Measurements from ENCODE around the gene PEX12. TPM values are rescaled to one million over a fixed set of nuclear protein-coding genes. Genes with fewer than 3 reads are reported as not detected.
"Not testable (repeated sequence)": the region's sequence is repeated elsewhere in the genome, so short reads cannot be mapped to it uniquely, and the experiment has no call there.

PEX12 gene
- total RNA-seq, 1 donor from 2014 or later: 3.9 TPM

GRCh38 chr17:35614810-35615209, 36.4 kb upstream of the PEX12 start:
- Mint-ChIP-seq H3K27me3 (ENCODE audit: low read depth, unreplicated experiment) (no peaks in the 10 kb centered on the region), H3K27ac (ENCODE audit: unreplicated experiment) (no peak overlapping the region), H3K9me3 (ENCODE audit: unreplicated experiment) (no peaks in the 10 kb centered on the region), H3K36me3 (ENCODE audit: low read depth, unreplicated experiment) (peaks cover 6% of the 10 kb centered on the region), H3K4me1 (ENCODE audit: low read depth, unreplicated experiment) (no peaks in the 10 kb centered on the region), H3K4me3 (ENCODE audit: unreplicated experiment) (no peak overlapping the region)
- Histone ChIP-seq H2AFZ (ENCODE audit: low read depth, low read length) (no peak overlapping the region), H4K20me1 (ENCODE audit: insufficient read depth, low read length) (peaks cover 53% of the 10 kb centered on the region), H3K27me3 (ENCODE audit: insufficient read depth, low read length) (no peaks in the 10 kb centered on the region), H3K4me2 (ENCODE audit: low read length) (no peak overlapping the region), H3K4me3 (ENCODE audit: insufficient read depth, low read depth, low read length) (no peak overlapping the region), H3K27ac (ENCODE audit: low read depth, low read length) (no peak overlapping the region), H3K79me2 (ENCODE audit: insufficient read depth, low read length) (peaks cover 48% of the 10 kb centered on the region), H3K9ac (ENCODE audit: low read length) (no peak overlapping the region), H3K4me1 (ENCODE audit: insufficient read depth, low read length) (no peaks in the 10 kb centered on the region), H3K9me3 (ENCODE audit: insufficient read depth, low read depth, low read length) (no peaks in the 10 kb centered on the region), H3K36me3 (ENCODE audit: insufficient read depth, low read length) (peaks cover 24% of the 10 kb centered on the region)
- DNase-seq (ENCODE audit: low read depth): no peak
- TF ChIP-seq EZH2 (IDR thresholded peaks at IDR 0.05; ENCODE audit: insufficient read depth, low read length): no peak
- no peak for TF ChIP-seq CTCF (IDR thresholded peaks at IDR 0.05; ENCODE audit: insufficient read depth, low read depth, low read length)
- no peak for FAIRE-seq

- H3K27ac ChIP-seq (ENCODE audit: low read depth, low read length): no peak overlapping the region
- TF ChIP-seq CTCF (IDR thresholded peaks at IDR 0.05; ENCODE audit: insufficient read depth, low read depth, low read length): peak; percentile 76
- no peak for TF ChIP-seq EZH2 (IDR thresholded peaks at IDR 0.05; ENCODE audit: insufficient read depth, low read length)
- H3K27me3 ChIP-seq (ENCODE audit: insufficient read depth, low read length): no peaks in the 10 kb centered on the region
- Mint-ChIP-seq H3K9me3 (ENCODE audit: unreplicated experiment) (no peaks in the 10 kb centered on the region), H3K4me1 (ENCODE audit: low read depth, unreplicated experiment) (no peaks in the 10 kb centered on the region), H3K27me3 (ENCODE audit: low read depth, unreplicated experiment) (no peaks in the 10 kb centered on the region), H3K4me3 (ENCODE audit: unreplicated experiment) (no peak overlapping the region), H3K36me3 (ENCODE audit: low read depth, unreplicated experiment) (peaks cover 9% of the 10 kb centered on the region), H3K27ac (ENCODE audit: unreplicated experiment) (no peak overlapping the region)
- H3K4me2 ChIP-seq (ENCODE audit: low read length): no peak overlapping the region
- peaks cover 46% of the 10 kb centered on the region for H3K79me2 ChIP-seq (ENCODE audit: insufficient read depth, low read length)
- peaks cover 30% of the 10 kb centered on the region for H3K36me3 ChIP-seq (ENCODE audit: insufficient read depth, low read length)
- no peak overlapping the region for H2AFZ ChIP-seq (ENCODE audit: low read depth, low read length)
- H3K9ac ChIP-seq (ENCODE audit: low read length): no peak overlapping the region
- no peaks in the 10 kb centered on the region for H3K9me3 ChIP-seq (ENCODE audit: insufficient read depth, low read depth, low read length)
- FAIRE-seq: no peak
- H3K4me3 ChIP-seq (ENCODE audit: insufficient read depth, low read depth, low read length): no peak overlapping the region
- H4K20me1 ChIP-seq (ENCODE audit: insufficient read depth, low read length): peaks cover 48% of the 10 kb centered on the region
- DNase-seq (ENCODE audit: low read depth): peak; percentile 27
- H3K4me1 ChIP-seq (ENCODE audit: insufficient read depth, low read length): no peaks in the 10 kb centered on the region
Observed at GRCh38 chr17:35612924-35613521, 34.7 kb upstream of the PEX12 start.

- H3K9me3 ChIP-seq (ENCODE audit: insufficient read depth, low read depth, low read length); H3K27me3 ChIP-seq (ENCODE audit: insufficient read depth, low read length); H3K27ac Mint-ChIP-seq (ENCODE audit: unreplicated experiment); H3K4me1 ChIP-seq (ENCODE audit: insufficient read depth, low read length); H3K27me3 Mint-ChIP-seq (ENCODE audit: low read depth, unreplicated experiment); H3K27ac ChIP-seq (ENCODE audit: low read depth, low read length); H3K4me3 ChIP-seq (ENCODE audit: insufficient read depth, low read depth, low read length); H2AFZ ChIP-seq (ENCODE audit: low read depth, low read length); H3K9me3 Mint-ChIP-seq (ENCODE audit: unreplicated experiment); DNase-seq (ENCODE audit: low read depth); H3K4me1 Mint-ChIP-seq (ENCODE audit: low read depth, unreplicated experiment); H3K9ac ChIP-seq (ENCODE audit: low read length); FAIRE-seq; H3K4me2 ChIP-seq (ENCODE audit: low read length); H3K4me3 Mint-ChIP-seq (ENCODE audit: unreplicated experiment): not testable (repeated sequence)
- peaks cover 14% of the 10 kb centered on the region for H3K36me3 Mint-ChIP-seq (ENCODE audit: low read depth, unreplicated experiment)
- Histone ChIP-seq H3K36me3 (ENCODE audit: insufficient read depth, low read length) (peaks cover 36% of the 10 kb centered on the region), H4K20me1 (ENCODE audit: insufficient read depth, low read length) (peaks cover 40% of the 10 kb centered on the region), H3K79me2 (ENCODE audit: insufficient read depth, low read length) (peaks cover 32% of the 10 kb centered on the region)
Observed at GRCh38 chr17:35610746-35611145, 32.4 kb upstream of the PEX12 start.

Measured in astrocyte (in vitro differentiated cells and primary cell).